GM12878 (cell line): ENCODE measurements around the gene CD209. TPM values are rescaled to one million over a fixed set of nuclear protein-coding genes. Genes with fewer than 3 reads are reported as not detected.

Experiments
- ATAC-seq: fragments of 200-7000 bp; cut with Tn5 transposase; 3 replicates; pipeline ENCODE4 v1.9.1; 2020; ENCODE audit warnings: mild to moderate bottlenecking, moderate library complexity
- BruUV-seq: library from RNA; stranded (reverse); fragments of 400-500 nt; replicated peaks from 2 replicates; lab custom pipeline; 2021; lab: Mats Ljungman, UMichigan
- CTCF ChIA-PET: fragments of 300-600 bp; sonication (Branson Sonifier 250); formaldehyde crosslinking; extraction: SDS; loops from one replicate; lab custom pipeline; 2021; ENCODE audit warnings: inconsistent platforms; lab: Yijun Ruan, JAX
- POLR2A ChIA-PET: fragments of 350-600 bp; formaldehyde crosslinking; extraction: SDS; loops from one replicate; lab custom pipeline; 2021; ENCODE audit warnings: inconsistent platforms; lab: Charles Lee
- RAD21 ChIA-PET: fragments of 300-600 bp; sonication (Branson Sonifier 250); formaldehyde crosslinking; loops from one replicate; lab custom pipeline; 2023; ENCODE audit warnings: antibody characterized with exemption; ENCODE audit not compliant: unreplicated experiment; lab: Charles Lee
- SMC1A ChIA-PET: fragments of 300-600 bp; sonication (Branson Sonifier 250); formaldehyde crosslinking; loops from one replicate; lab custom pipeline; 2023; ENCODE audit not compliant: unreplicated experiment, uncharacterized antibody; lab: Charles Lee
- DNase-seq: peaks from one replicate; pipeline ENCODE4 v3.0.0-alpha.2; 2011; ENCODE audit warnings: low read depth, low spot score
- FAIRE-seq: peaks from 3 replicates; lab custom pipeline; 2011; peaks lifted over from hg19 to GRCh38; lab: Jason Lieb, UNC
- H2AFZ ChIP-seq: 2 replicates; pipeline ENCODE4 v1.6.0; 2011; ENCODE audit warnings: low read depth, low read length, control low read depth; ENCODE audit not compliant: control insufficient read depth
- H3K27ac ChIP-seq: 2 replicates; pipeline ENCODE4 v1.5.1; 2011; ENCODE audit warnings: control low read depth; ENCODE audit not compliant: control insufficient read depth, insufficient read depth
- H3K27me3 ChIP-seq, 2 experiments: replicated peaks in 1 of 2; 2 replicates each; pipeline versions ENCODE4 v1.6.0 to v1.6.1; 2011; ENCODE audit warnings: low read length in 1 of 2; ENCODE audit not compliant: control insufficient read depth in 2 of 2, insufficient read depth in 2 of 2
- H3K36me3 ChIP-seq, 2 experiments: 2 replicates each; pipeline ENCODE4 v1.5.1; 2011; ENCODE audit warnings: low read length in 1 of 2; ENCODE audit not compliant: control insufficient read depth in 2 of 2, insufficient read depth in 2 of 2
- H3K4me1 ChIP-seq: 2 replicates; pipeline ENCODE4 v1.6.1; 2011; ENCODE audit warnings: mild to moderate bottlenecking, low read length, moderate library complexity, mixed read lengths; ENCODE audit not compliant: control insufficient read depth, insufficient read depth
- H3K4me2 ChIP-seq: 2 replicates; pipeline ENCODE4 v1.6.0; 2011; ENCODE audit warnings: control low read depth; ENCODE audit not compliant: control insufficient read depth, insufficient read depth
- H3K4me3 ChIP-seq: fragments of 200-600 bp; sonication (generic); 2 replicates; pipeline ENCODE4 v1.5.1; 2016
- H3K79me2 ChIP-seq: 2 replicates; pipeline ENCODE4 v1.6.0; 2011; ENCODE audit warnings: low read length; ENCODE audit not compliant: control insufficient read depth, insufficient read depth
- H3K9ac ChIP-seq: 2 replicates; pipeline ENCODE4 v1.8.0; 2011; ENCODE audit warnings: low read length, control low read depth, mixed read lengths; ENCODE audit not compliant: control insufficient read depth, insufficient read depth
- H3K9me3 ChIP-seq: replicated peaks from 3 replicates; pipeline ENCODE4 v1.5.1; 2011; ENCODE audit warnings: mild to moderate bottlenecking, low read length; ENCODE audit not compliant: control insufficient read depth, insufficient read depth
- H4K20me1 ChIP-seq: 2 replicates; pipeline ENCODE4 v1.6.0; 2011; ENCODE audit not compliant: control insufficient read depth, insufficient read depth
- CHD4 ChIP-seq: fragments of 200-600 bp; sonication (generic); IDR thresholded peaks from 2 replicates; pipeline ENCODE4 v1.6.1; 2016; ENCODE audit warnings: mild to moderate bottlenecking
- CREB1 ChIP-seq: IDR thresholded peaks from 2 replicates; pipeline ENCODE4 v1.6.1; 2012; ENCODE audit warnings: low read depth, mild to moderate bottlenecking, inconsistent platforms
- DPF2 ChIP-seq: fragments of 450-650 bp; IDR thresholded peaks from 2 replicates; pipeline ENCODE4 v1.6.1; 2017; ENCODE audit warnings: mild to moderate bottlenecking
- NR2C1 ChIP-seq: fragments of 450-650 bp; IDR thresholded peaks from 2 replicates; pipeline ENCODE4 v1.6.1; 2017; ENCODE audit warnings: antibody characterized with exemption, mild to moderate bottlenecking, moderate library complexity
- PAX5 ChIP-seq: IDR thresholded peaks from 2 replicates; pipeline ENCODE4 v1.6.1; 2011; ENCODE audit warnings: low read depth, low read length, borderline replicate concordance
- POLR2A ChIP-seq: IDR thresholded peaks from 2 replicates; pipeline ENCODE4 v1.6.1; 2011; ENCODE audit warnings: low read depth, mild to moderate bottlenecking, low read length
- POLR2AphosphoS5 ChIP-seq: IDR thresholded peaks from 2 replicates; pipeline ENCODE4 v1.6.1; 2011; ENCODE audit warnings: mild to moderate bottlenecking, low read length, inconsistent platforms
- RAD51 ChIP-seq: fragments of 450-650 bp; IDR thresholded peaks from 2 replicates; pipeline ENCODE4 v1.6.1; 2016; ENCODE audit warnings: moderate library complexity, mild to moderate bottlenecking, inconsistent platforms
- RELA ChIP-seq: fragments of 450-650 bp; IDR thresholded peaks from 2 replicates; pipeline ENCODE4 v1.8.0; 2014; ENCODE audit warnings: borderline replicate concordance; ENCODE audit not compliant: partially characterized antibody
- RFX5 ChIP-seq: IDR thresholded peaks from 2 replicates; pipeline ENCODE4 v1.6.1; 2011; ENCODE audit warnings: low read depth, low read length, improper control_type of control experiment
- TCF3 ChIP-seq: IDR thresholded peaks from 2 replicates; pipeline ENCODE4 v1.6.1; 2012; ENCODE audit warnings: low read depth, mild to moderate bottlenecking, low read length, borderline replicate concordance; ENCODE audit not compliant: insufficient read depth
- ZNF217 ChIP-seq: fragments of 450-650 bp; IDR thresholded peaks from 2 replicates; pipeline ENCODE4 v1.6.1; 2017; ENCODE audit warnings: antibody characterized with exemption, mild to moderate bottlenecking
- WGBS: methylation state at CpG from one replicate; pipeline ENCODE4 v1.1.6; 2016; ENCODE audit warnings: low lambda C conversion rate; ENCODE audit not compliant: insufficient replicate concordance, insufficient coverage; ENCODE audit errors: missing lambda C conversion rate; 5-methylcytosine and 5-hydroxymethylcytosine counted together
- in situ Hi-C: fragments of 300-500 bp; cut with MboI; formaldehyde crosslinking; loops from 9 replicates; pipeline ENCODE4 v1.14.3; 2018; ENCODE audit warnings: mixed read lengths
- intact Hi-C: fragments of 100-400 bp; cut with micrococcal nuclease; formaldehyde crosslinking; loops from one replicate; pipeline ENCODE4 v1.14.2; 2022; ENCODE audit not compliant: unreplicated experiment
- polyA plus RNA-seq, 11 experiments: library from polyadenylated mRNA; depleted of rRNA in 4 of 11; unstranded in 6 of 11; stranded (reverse) in 5 of 11; fragments of >200 nt; fragmentation: Nextera tagmentation in 4 of 11; fragmentation: Illumina TruSeq in 1 of 11; extraction: Ambion mirVana in 4 of 11; extraction: Trizol in 1 of 11; gene quantifications; 1 replicate in 1 of 11; 2 replicates in 10 of 11; pipeline versions ENCODE4 v1.2.1 to v1.2.3, GENCODE V29; 2011 to 2016; ENCODE audit warnings: inconsistent platforms in 2 of 11, missing spikeins in 2 of 11, low read depth in 1 of 11
- total RNA-seq, 4 experiments: library from RNA; depleted of rRNA in 3 of 4; stranded (reverse); fragments of >200 nt in 3 of 4; fragmentation: Illumina TruSeq in 1 of 4; extraction: Trizol in 1 of 4; gene quantifications; 2 replicates each; pipeline versions ENCODE4 v1.2.1 to v1.2.3, GENCODE V29; 2013 to 2021
- TF ChIP-seq, protein P1 (sequence below): fragments of 450-650 bp; formaldehyde crosslinking; IDR thresholded peaks from 2 replicates; pipeline ENCODE4 v1.5.0; 2022; ENCODE audit warnings: mild to moderate bottlenecking, missing genetic modification characterization
- TF ChIP-seq, protein P2 (sequence below): IDR thresholded peaks from 2 replicates; pipeline ENCODE4 v1.6.1; 2012; ENCODE audit warnings: low read depth, low read length, improper control_type of control experiment
- TF ChIP-seq, protein P3 (sequence below): fragments of 450-650 bp; IDR thresholded peaks from 2 replicates; pipeline ENCODE4 v1.6.1; 2017; ENCODE audit warnings: mild to moderate bottlenecking, moderate library complexity

CD209 gene
- total and polyA plus RNA-seq, 10 of the 15 experiments (the other 5 are each of a cell fraction or from before 2014, with no cell fraction given): 0.04 to 0.21 (median 0.10) TPM; not detected in 3

GRCh38 chr19:7701049-7701653 is 46.2 kb downstream of the CD209 start:
- peaks cover 52% of the 10 kb centered on the region for H3K4me1 ChIP-seq
- ChIA-PET RAD21 (interaction anchor here (0.5 to 2.5 kb wide), 10 partner anchors 9 to 356 kb away, joined by 3 to 11 read pairs (median 4); partner anchors contain the start of gene TRAPPC5), SMC1A (interaction anchor here (0.7 to 5.5 kb wide), 3 partner anchors 8 to 99 kb away, joined by 3 to 26 read pairs (median 3); partner anchors contain the start of gene TRAPPC5), CTCF (interaction anchor here (0.6 to 2.2 kb wide), 4 partner anchors 11 to 71 kb away, joined by 3 to 15 read pairs (median 3); partner anchors contain the start of gene TRAPPC5), POLR2A (interaction anchor here (0.6 to 1.4 kb wide), 5 partner anchors 18 to 368 kb away, joined by 3 to 5 read pairs (median 3); no protein-coding TSS in a partner anchor)
- peaks cover 54% of the 10 kb centered on the region for H3K79me2 ChIP-seq
- H3K27ac ChIP-seq: peak overlapping the region; percentile 94
- H3K27me3 ChIP-seq: no peaks in the 10 kb centered on the region
- peak overlapping the region; percentile 100 for H3K4me3 ChIP-seq
- H2AFZ ChIP-seq: no peak overlapping the region
- H3K4me2 ChIP-seq: peak overlapping the region; percentile 97
- H3K9me3 ChIP-seq: no peaks in the 10 kb centered on the region; the same call in 1 of the 3 replicates
- FAIRE-seq (no peak), DNase-seq (no peak), ATAC-seq (no peak)
- H3K9ac ChIP-seq: peak overlapping the region; percentile 81
- intact Hi-C loops: loop anchor here (2.0 to 10.0 kb wide), 3 partner anchors 42 to 494 kb away; no protein-coding TSS in a partner anchor
- WGBS: 46% methylated on average over 12 of the region's 12 CpGs
- BruUV-seq: no TSS peak
- H3K36me3 ChIP-seq: peaks cover 4 to 12% of the 10 kb centered on the region in 2 experiments; a peak in 3 of 4 replicates
- in situ Hi-C loops: loop anchor here (10.0 kb wide), 2 partner anchors 516 to 1176 kb away; no protein-coding TSS in a partner anchor
- no peaks in the 10 kb centered on the region for H4K20me1 ChIP-seq
- no peak for TF ChIP-seq TCF3
- peak; percentile 98; the same call in 1 of the 2 replicates for TF ChIP-seq DPF2
- no peak for TF ChIP-seq RFX5
- TF ChIP-seq CREB1: no peak
- TF ChIP-seq RAD51: peak; percentile 14; the same call in 1 of the 2 replicates
- TF ChIP-seq, protein P1, sequence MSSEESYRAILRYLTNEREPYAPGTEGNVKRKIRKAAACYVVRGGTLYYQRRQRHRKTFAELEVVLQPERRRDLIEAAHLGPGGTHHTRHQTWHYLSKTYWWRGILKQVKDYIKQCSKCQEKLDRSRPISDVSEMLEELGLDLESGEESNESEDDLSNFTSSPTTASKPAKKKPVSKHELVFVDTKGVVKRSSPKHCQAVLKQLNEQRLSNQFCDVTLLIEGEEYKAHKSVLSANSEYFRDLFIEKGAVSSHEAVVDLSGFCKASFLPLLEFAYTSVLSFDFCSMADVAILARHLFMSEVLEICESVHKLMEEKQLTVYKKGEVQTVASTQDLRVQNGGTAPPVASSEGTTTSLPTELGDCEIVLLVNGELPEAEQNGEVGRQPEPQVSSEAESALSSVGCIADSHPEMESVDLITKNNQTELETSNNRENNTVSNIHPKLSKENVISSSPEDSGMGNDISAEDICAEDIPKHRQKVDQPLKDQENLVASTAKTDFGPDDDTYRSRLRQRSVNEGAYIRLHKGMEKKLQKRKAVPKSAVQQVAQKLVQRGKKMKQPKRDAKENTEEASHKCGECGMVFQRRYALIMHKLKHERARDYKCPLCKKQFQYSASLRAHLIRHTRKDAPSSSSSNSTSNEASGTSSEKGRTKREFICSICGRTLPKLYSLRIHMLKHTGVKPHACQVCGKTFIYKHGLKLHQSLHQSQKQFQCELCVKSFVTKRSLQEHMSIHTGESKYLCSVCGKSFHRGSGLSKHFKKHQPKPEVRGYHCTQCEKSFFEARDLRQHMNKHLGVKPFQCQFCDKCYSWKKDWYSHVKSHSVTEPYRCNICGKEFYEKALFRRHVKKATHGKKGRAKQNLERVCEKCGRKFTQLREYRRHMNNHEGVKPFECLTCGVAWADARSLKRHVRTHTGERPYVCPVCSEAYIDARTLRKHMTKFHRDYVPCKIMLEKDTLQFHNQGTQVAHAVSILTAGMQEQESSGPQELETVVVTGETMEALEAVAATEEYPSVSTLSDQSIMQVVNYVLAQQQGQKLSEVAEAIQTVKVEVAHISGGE (CRISPR knock-in tag): 0 out of 2 replicates have a peak, but pooled peaks have one; percentile 8
- no peak for TF ChIP-seq NR2C1
- no peak for TF ChIP-seq PAX5
- TF ChIP-seq, protein P2, sequence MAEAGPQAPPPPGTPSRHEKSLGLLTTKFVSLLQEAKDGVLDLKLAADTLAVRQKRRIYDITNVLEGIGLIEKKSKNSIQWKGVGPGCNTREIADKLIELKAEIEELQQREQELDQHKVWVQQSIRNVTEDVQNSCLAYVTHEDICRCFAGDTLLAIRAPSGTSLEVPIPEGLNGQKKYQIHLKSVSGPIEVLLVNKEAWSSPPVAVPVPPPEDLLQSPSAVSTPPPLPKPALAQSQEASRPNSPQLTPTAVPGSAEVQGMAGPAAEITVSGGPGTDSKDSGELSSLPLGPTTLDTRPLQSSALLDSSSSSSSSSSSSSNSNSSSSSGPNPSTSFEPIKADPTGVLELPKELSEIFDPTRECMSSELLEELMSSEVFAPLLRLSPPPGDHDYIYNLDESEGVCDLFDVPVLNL: no peak
- TF ChIP-seq ZNF217: peak; percentile 100; the same call in 1 of the 2 replicates
- no peak for TF ChIP-seq RELA
- TF ChIP-seq CHD4: peak; percentile 99
- TF ChIP-seq, protein P3, sequence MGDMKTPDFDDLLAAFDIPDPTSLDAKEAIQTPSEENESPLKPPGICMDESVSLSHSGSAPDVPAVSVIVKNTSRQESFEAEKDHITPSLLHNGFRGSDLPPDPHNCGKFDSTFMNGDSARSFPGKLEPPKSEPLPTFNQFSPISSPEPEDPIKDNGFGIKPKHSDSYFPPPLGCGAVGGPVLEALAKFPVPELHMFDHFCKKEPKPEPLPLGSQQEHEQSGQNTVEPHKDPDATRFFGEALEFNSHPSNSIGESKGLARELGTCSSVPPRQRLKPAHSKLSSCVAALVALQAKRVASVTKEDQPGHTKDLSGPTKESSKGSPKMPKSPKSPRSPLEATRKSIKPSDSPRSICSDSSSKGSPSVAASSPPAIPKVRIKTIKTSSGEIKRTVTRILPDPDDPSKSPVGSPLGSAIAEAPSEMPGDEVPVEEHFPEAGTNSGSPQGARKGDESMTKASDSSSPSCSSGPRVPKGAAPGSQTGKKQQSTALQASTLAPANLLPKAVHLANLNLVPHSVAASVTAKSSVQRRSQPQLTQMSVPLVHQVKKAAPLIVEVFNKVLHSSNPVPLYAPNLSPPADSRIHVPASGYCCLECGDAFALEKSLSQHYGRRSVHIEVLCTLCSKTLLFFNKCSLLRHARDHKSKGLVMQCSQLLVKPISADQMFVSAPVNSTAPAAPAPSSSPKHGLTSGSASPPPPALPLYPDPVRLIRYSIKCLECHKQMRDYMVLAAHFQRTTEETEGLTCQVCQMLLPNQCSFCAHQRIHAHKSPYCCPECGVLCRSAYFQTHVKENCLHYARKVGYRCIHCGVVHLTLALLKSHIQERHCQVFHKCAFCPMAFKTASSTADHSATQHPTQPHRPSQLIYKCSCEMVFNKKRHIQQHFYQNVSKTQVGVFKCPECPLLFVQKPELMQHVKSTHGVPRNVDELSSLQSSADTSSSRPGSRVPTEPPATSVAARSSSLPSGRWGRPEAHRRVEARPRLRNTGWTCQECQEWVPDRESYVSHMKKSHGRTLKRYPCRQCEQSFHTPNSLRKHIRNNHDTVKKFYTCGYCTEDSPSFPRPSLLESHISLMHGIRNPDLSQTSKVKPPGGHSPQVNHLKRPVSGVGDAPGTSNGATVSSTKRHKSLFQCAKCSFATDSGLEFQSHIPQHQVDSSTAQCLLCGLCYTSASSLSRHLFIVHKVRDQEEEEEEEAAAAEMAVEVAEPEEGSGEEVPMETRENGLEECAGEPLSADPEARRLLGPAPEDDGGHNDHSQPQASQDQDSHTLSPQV: no peak
- TF ChIP-seq POLR2A: peak; percentile 59; the same call in 1 of the 2 replicates
- TF ChIP-seq POLR2AphosphoS5: peak; percentile 72
